ENCODE measurements around the gene MAP3K7. TPM values are rescaled to one million over a fixed set of nuclear protein-coding genes. Genes with fewer than 3 reads are reported as not detected.

Gene MAP3K7
- total and polyA plus RNA-seq, 2 of the 4 experiments (the other 2 are of a cell fraction) = 26.5 to 29.9 TPM

DNA sequence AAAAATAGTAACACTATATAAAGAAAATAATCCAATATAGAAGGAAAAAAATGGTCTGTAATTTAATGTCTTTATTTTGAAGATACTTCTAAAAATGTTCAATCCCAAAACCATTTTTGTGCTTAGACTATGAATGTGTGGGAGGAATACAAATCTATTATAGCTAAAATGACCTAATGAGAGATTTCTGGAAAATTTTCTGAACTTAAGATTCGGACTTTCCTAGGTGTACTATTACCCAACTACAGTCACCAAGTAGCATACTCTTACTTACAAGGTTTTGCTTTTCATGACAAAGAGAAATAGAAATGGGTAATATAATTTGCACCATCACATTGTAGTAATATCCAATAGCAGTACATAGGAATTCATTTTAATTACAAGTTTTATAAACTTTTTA, 29.9 kb downstream of the MAP3K7 start:
- intact Hi-C loops (cut with micrococcal nuclease) (no loop called here), in situ Hi-C loops (cut with MboI; ENCODE audit: low sequenced_read_pairs) (no loop called here), dilution Hi-C loops (cut with HindIII; ENCODE audit: low sequenced_read_pairs, unreplicated experiment) (no loop called here)
- no peak for ATAC-seq (ENCODE audit: low read depth)
- no CpG with 5 or more reads among the region's 1 CpG for WGBS, 2 experiments (ENCODE audit: extremely low coverage in 2 of 2, insufficient read length in 1 of 2)
- TF ChIP-seq, protein P1, sequence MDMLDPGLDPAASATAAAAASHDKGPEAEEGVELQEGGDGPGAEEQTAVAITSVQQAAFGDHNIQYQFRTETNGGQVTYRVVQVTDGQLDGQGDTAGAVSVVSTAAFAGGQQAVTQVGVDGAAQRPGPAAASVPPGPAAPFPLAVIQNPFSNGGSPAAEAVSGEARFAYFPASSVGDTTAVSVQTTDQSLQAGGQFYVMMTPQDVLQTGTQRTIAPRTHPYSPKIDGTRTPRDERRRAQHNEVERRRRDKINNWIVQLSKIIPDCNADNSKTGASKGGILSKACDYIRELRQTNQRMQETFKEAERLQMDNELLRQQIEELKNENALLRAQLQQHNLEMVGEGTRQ (IDR thresholded peaks at IDR 0.05; ENCODE audit: low read depth, low read length) = no peak
- TF ChIP-seq SMC3 (IDR thresholded peaks at IDR 0.05; ENCODE audit: low read depth, low read length) (no peak), FOS (IDR thresholded peaks at IDR 0.05; ENCODE audit: low read depth, low read length) (no peak)
- Histone ChIP-seq H2BK15ac (ENCODE audit: low read depth, low read length) (no peak overlapping the region), H3K27ac (ENCODE audit: insufficient read depth, low read length) (no peak overlapping the region), H3K4me3 (ENCODE audit: insufficient read depth, low read depth, low read length) (no peak overlapping the region), H3K36me3 (ENCODE audit: control insufficient read depth, insufficient read depth, low read length) (peaks cover 17% of the 10 kb centered on the region), H4K91ac (ENCODE audit: insufficient read depth, low read depth, low read length) (no peak overlapping the region), H3K4me2 (ENCODE audit: low read depth, low read length) (no peak overlapping the region), H3K14ac (replicated peaks; ENCODE audit: low read depth, low read length) (no peak overlapping the region), H3K79me1 (ENCODE audit: low read depth in 1 of 2, low read length in 2 of 2) (peaks cover 2 to 14% of the 10 kb centered on the region in 2 experiments; a peak in 2 of 4 replicates), H4K8ac (ENCODE audit: low read depth in 2 of 2, low read length in 2 of 2) (no peak overlapping the region), H3K9me3 (ENCODE audit: control insufficient read depth, insufficient read depth, low read length) (no peaks in the 10 kb centered on the region), H2BK5ac (ENCODE audit: low read depth, low read length, poor library complexity, severe bottlenecking) (no peak overlapping the region), H3K4me1 (ENCODE audit: control insufficient read depth, insufficient read depth, low read length) (no peaks in the 10 kb centered on the region), H2BK120ac (ENCODE audit: low read depth, low read length) (no peak overlapping the region), H3K4ac (ENCODE audit: low read depth, low read length) (no peak overlapping the region), H2AK5ac (ENCODE audit: low read depth, low read length) (no peak overlapping the region), H3K18ac (ENCODE audit: low read depth, low read length) (no peak overlapping the region), H4K20me1 (ENCODE audit: insufficient read depth, low read length) (no peaks in the 10 kb centered on the region), H2AK9ac (replicated peaks; ENCODE audit: low read depth, low read length, poor library complexity) (no peak overlapping the region), H2BK20ac (ENCODE audit: low read depth, low read length) (no peak overlapping the region), H4K5ac (ENCODE audit: low read depth, low read length) (no peak overlapping the region), H3K23ac (ENCODE audit: low read depth, low read length) (no peak overlapping the region), H2AFZ (replicated peaks; ENCODE audit: low read length, poor library complexity) (no peak overlapping the region), H3K27me3 (ENCODE audit: control insufficient read depth, insufficient read depth, low read length) (no peaks in the 10 kb centered on the region), H3K9ac (ENCODE audit: low read depth, low read length) (no peak overlapping the region), H3K56ac (ENCODE audit: extremely low read depth, insufficient read depth, low read length) (no peak overlapping the region), H3K9me1 (ENCODE audit: insufficient read depth, low read length) (no peaks in the 10 kb centered on the region)
- ChIA-PET CTCF (no interaction called here), POLR2A (ENCODE audit: unreplicated experiment) (no interaction called here)
- no TSS peak for BruUV-seq (replicated peaks)
- DNase-seq = no peak
